ENCODE results near the gene MLEC.
A peak's percentile ranks its signal among the peaks of the same experiment; 100 is the strongest.
"Not testable (repeated sequence)": the region's sequence is repeated elsewhere in the genome, so short reads cannot be mapped to it uniquely, and the experiment has no call there.

The MLEC gene

DNA sequence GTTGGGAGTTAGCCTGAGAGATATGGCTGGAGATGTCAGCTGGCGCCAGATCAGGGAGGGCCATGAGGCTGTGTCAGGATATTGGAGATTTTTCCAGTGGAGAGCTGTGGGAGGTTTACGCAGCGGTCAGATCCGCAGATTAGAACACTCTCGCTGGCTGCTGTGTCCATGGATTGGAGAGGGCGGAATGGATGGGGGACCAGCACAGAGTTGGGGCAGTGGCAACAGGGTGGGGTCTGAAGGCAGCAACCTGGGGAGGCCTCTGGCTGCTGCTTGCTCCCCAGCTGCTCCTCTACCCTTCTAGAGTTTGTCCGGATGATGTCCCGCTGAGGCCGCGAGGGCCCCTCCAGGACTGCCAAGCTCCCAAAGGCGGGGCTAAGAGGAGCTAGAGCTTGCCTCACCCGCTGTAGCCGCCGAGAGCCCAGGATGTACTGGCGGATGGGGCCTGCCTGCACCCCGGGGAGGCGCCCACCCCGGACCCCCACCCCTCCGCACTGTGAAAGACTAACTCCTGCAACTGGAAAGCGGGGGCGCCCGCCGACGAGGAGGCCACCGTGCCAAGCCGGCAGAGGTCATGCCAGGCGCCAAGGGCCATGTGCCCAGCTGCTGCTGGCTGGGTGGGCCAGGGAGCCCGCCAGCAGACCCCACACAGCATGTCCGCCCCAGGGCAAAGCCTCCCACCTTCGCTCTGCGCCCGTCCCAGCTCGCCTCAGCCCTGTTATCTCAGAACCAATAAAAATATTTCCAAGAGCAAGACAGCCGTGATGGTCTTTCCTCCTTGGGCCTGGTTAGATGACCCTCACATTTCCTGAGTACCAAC is 20.2 kb upstream of the MLEC start:
- TF ChIP-seq POLR2A (IDR thresholded peaks at IDR 0.05; ENCODE audit: low read depth, low read length) (no peak), TAF1 (IDR thresholded peaks at IDR 0.05; ENCODE audit: borderline replicate concordance, low read depth, low read length) (no peak), POLR2AphosphoS5 (IDR thresholded peaks at IDR 0.05; ENCODE audit: low read depth, low read length) (no peak)
- DNase-seq (ENCODE audit: insufficient read length) (no peak), FAIRE-seq (no peak)

DNA sequence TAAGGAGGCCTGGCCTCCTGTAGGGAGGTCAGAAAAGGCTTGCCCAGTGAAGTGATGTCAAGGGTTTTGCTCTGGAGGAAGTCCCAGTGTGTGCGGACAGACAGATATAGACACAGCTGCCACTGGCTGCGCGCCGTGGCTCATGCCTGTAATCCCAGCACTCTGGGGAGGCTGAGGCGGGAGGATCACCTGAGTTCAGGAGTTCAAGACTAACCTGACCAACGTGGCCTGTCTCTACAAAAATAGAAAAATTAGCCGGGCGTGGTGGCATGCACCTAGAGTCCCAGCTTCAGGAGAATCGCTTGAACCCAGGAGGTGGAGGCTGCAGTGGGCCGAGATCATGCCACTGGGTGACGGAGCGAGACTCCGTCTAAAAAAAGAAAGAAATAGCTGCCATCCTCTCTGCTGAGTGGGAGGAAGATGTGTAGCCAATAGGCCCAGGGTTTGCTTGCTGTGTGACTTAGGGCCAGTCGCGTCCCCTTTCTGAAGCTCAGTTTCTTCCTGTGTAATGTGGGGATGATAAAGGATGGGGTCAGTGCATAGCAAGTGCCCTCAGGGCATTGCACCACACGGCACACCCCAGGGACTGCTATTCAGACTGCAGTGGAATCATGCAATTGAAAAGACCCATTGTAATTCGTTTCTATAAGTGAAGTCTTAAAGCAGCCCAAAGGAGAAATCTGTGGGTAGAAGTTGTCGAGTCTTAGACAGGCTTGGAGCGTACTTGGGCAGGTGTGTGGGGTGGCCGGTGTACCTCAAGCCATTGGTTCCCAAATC is 18.7 kb upstream of the MLEC start:
- TF ChIP-seq POLR2A (IDR thresholded peaks at IDR 0.05; ENCODE audit: low read depth, low read length): no peak
- no peak for TF ChIP-seq POLR2AphosphoS5 (IDR thresholded peaks at IDR 0.05; ENCODE audit: low read depth, low read length)
- no peak for TF ChIP-seq TAF1 (IDR thresholded peaks at IDR 0.05; ENCODE audit: borderline replicate concordance, low read depth, low read length)
- FAIRE-seq: no peak
- no peak for DNase-seq (ENCODE audit: insufficient read length)

DNA sequence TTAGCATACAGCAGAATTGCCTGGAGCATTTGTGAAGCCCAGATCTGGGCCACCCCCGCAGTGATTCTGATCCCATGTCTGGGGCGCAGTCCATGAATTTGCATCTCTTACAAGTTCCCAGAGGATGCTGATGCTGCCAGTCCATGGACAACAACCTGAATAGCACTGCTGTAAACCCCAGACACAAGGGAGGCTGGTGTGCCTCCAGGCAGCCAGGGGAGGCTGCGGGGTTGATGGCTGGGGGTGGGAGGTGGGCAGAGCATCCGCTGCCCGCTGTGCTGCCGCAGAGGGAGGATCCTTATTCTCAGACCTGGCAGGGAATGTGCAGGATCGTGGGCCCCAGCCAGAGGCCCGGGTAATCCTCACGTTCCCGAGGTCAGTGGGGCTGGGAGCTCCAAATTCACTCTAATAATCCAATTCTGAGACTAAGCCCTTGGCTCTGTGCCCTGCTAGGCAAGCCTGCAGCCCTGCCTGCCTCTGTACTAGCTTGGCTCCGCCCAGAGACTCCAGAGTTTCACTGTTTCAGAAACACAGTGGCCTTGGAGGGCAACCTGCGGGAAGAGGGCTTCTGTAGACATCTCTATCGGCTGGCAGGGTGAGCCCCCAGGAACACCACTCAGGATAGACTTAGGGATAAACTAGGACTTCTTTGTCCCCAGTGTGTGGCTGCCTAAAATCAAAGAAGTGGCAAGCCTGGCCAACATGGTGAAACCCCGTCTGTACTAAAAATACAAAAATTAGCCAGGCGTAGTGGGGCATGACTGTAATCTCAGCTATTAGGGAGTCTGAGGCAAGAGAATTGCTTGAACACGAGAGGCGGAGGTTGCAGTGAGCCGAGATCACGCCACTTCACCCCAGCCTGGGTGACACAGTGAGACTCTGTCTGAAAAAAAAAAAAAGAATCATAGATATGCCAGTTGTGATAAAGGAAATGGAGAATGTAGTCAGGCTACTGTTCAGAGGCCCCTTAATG is 17.8 kb upstream of the MLEC start:
- peak; percentile 61 for DNase-seq (ENCODE audit: insufficient read length)
- TF ChIP-seq POLR2AphosphoS5 (IDR thresholded peaks at IDR 0.05; ENCODE audit: low read depth, low read length) (no peak), POLR2A (IDR thresholded peaks at IDR 0.05; ENCODE audit: low read depth, low read length) (no peak; the same call in 1 of the 2 replicates), TAF1 (IDR thresholded peaks at IDR 0.05; ENCODE audit: borderline replicate concordance, low read depth, low read length) (no peak)
- FAIRE-seq: peak; percentile 88

DNA sequence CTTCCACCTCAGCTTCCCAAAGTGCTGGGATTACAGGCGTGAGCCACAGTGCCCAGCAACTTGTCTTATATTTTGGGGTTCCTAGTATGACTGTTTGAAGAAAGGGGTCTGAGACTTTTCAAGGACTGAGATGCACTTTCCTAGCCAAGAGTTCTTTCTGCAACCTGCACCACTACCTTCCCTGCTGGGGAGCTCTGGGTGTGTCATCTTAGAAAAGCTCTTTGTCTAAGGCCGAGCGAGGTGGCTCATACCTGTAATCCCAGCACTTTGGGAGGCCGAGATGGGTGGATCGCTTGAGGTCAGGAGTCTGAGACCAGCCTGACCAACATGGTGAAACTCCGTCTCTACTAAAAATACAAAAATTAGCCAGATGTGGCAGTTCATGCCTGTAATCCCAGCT is 16.7 kb upstream of the MLEC start:
- FAIRE-seq: peak; percentile 42
- not testable (repeated sequence) for DNase-seq (ENCODE audit: insufficient read length)

DNA sequence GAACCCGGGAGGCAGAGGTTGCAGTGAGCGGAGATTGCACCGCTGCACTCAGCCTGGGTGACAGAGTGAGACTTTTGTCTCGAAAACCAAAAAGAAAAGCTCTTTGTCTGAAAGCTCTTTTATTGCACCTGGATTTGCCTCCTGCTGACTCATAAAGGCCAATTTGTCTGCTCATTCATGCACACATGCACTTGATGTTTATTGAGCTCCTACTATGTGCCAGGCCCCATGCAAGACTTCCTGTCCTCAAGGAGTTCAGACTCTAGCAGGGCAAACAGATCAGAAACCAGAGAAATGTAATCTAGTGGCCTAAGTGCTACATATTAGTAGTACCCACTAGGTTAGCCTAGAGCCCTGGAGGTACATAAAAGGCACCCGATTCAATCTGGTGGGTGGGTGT is 16.3 kb upstream of the MLEC start:
- peak; percentile 27 for FAIRE-seq
- TF ChIP-seq POLR2AphosphoS5 (IDR thresholded peaks at IDR 0.05; ENCODE audit: low read depth, low read length) (no peak), POLR2A (IDR thresholded peaks at IDR 0.05; ENCODE audit: low read depth, low read length) (no peak), TAF1 (IDR thresholded peaks at IDR 0.05; ENCODE audit: borderline replicate concordance, low read depth, low read length) (no peak)
- no peak for DNase-seq (ENCODE audit: insufficient read length)

DNA sequence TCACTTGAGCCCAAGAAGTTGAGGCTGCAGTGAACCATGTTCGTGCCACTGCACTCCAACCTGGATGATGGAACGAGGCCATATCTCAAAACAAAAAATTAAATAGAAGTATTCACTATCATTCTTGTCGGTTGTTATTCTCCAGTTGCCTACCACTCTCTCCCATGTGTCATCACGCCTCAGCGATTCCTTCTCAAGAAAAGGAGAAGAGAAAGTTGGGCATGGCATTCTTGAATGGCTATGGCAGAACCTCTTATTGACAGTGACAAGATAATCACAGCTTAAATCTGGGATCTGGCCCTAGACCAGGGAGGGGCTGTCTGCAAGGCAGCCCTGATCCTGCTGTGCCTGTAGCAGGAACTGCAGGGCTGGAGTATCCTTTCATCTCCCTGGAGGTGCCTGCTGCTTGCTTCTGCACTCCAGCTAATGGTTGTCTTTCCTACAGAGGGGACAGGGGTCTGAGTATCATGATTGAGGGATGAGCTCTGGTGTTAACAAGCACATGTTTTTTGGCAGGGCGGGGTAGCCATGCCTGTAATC is 12.8 kb upstream of the MLEC start:
- peak; percentile 75 for FAIRE-seq
- no peak for TF ChIP-seq TAF1 (IDR thresholded peaks at IDR 0.05; ENCODE audit: borderline replicate concordance, low read depth, low read length)
- no peak for DNase-seq (ENCODE audit: insufficient read length)

GRCh38 chr12:120677765-120678473 is 9.0 kb upstream of the MLEC start:
- TF ChIP-seq POLR2AphosphoS5 (IDR thresholded peaks at IDR 0.05; ENCODE audit: low read depth, low read length): no peak
- TF ChIP-seq TAF1 (IDR thresholded peaks at IDR 0.05; ENCODE audit: borderline replicate concordance, low read depth, low read length): no peak
- TF ChIP-seq POLR2A (IDR thresholded peaks at IDR 0.05; ENCODE audit: low read depth, low read length): no peak
- DNase-seq (ENCODE audit: insufficient read length) (peak; percentile 49), FAIRE-seq (no peak)

- DNase-seq (ENCODE audit: insufficient read length) (no peak), FAIRE-seq (no peak)
- no peak for TF ChIP-seq TAF1 (IDR thresholded peaks at IDR 0.05; ENCODE audit: borderline replicate concordance, low read depth, low read length)
- no peak for TF ChIP-seq POLR2A (IDR thresholded peaks at IDR 0.05; ENCODE audit: low read depth, low read length)
- no peak for TF ChIP-seq POLR2AphosphoS5 (IDR thresholded peaks at IDR 0.05; ENCODE audit: low read depth, low read length)
These were observed 8.4 kb upstream of the MLEC start for GRCh38 chr12:120678572-120678971.

DNA sequence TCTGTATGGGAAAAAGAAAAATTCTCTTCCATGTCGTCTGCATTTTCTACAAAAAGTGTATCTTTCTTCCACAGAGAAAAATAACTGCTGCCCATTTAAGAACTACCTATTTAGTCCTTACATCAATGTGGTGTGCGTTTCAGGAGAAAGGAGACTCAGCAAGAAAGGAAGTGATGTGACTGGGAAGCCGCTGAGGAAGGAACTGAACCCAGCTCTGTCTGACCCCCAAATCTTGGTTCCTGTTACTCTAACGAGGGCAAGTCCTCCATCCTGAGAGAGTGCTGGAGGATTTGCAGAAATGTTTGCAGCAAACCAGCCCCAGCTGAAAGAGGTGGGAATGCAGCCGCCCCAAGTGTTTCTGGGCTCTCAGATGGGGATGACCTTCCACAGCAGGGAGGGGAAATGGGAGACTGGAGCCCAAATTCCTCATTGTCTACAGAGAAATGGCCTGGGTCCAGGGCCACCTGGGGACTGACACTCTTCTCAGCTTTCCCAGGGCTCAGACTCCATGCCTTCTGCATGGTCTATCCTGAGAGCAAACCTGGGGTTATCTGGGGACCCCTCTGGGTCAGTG is 6.7 kb upstream of the MLEC start:
- TF ChIP-seq POLR2AphosphoS5 (IDR thresholded peaks at IDR 0.05; ENCODE audit: low read depth, low read length) (no peak), POLR2A (IDR thresholded peaks at IDR 0.05; ENCODE audit: low read depth, low read length) (no peak), TAF1 (IDR thresholded peaks at IDR 0.05; ENCODE audit: borderline replicate concordance, low read depth, low read length) (no peak)
- DNase-seq (ENCODE audit: insufficient read length): no peak
- FAIRE-seq: peak; percentile 78

- DNase-seq (ENCODE audit: insufficient read length): no peak
- FAIRE-seq: peak; percentile 86
- TF ChIP-seq TAF1 (IDR thresholded peaks at IDR 0.05; ENCODE audit: borderline replicate concordance, low read depth, low read length): no peak
- TF ChIP-seq POLR2A (IDR thresholded peaks at IDR 0.05; ENCODE audit: low read depth, low read length): no peak
- no peak for TF ChIP-seq POLR2AphosphoS5 (IDR thresholded peaks at IDR 0.05; ENCODE audit: low read depth, low read length)
These were observed 2.4 kb upstream of the MLEC start for GRCh38 chr12:120684523-120684932.
